ENCODE data around the gene SPTB.
A peak's percentile ranks its signal among the peaks of the same experiment; 100 is the strongest.

SPTB gene

GRCh38 chr14:64736271-64737169 lies 143.2 kb downstream of the SPTB start:
- TF ChIP-seq FOXM1 (IDR thresholded peaks at IDR 0.05; ENCODE audit: borderline replicate concordance, low read depth): peak; percentile 79
- peak; percentile 66; the same call in 1 of the 2 replicates for TF ChIP-seq CEBPB (IDR thresholded peaks at IDR 0.05)
- peak; percentile 73 for TF ChIP-seq ZBTB7A (IDR thresholded peaks at IDR 0.05; ENCODE audit: low read depth)
- TF ChIP-seq CREB1 (IDR thresholded peaks at IDR 0.05; ENCODE audit: low read depth): no peak
- peak; percentile 99 for TF ChIP-seq NFIC (IDR thresholded peaks at IDR 0.05)
- TF ChIP-seq MAX (IDR thresholded peaks at IDR 0.05): peak; percentile 93
- TF ChIP-seq TAF1 (IDR thresholded peaks at IDR 0.05; ENCODE audit: low read depth): no peak
- TF ChIP-seq, protein P1, sequence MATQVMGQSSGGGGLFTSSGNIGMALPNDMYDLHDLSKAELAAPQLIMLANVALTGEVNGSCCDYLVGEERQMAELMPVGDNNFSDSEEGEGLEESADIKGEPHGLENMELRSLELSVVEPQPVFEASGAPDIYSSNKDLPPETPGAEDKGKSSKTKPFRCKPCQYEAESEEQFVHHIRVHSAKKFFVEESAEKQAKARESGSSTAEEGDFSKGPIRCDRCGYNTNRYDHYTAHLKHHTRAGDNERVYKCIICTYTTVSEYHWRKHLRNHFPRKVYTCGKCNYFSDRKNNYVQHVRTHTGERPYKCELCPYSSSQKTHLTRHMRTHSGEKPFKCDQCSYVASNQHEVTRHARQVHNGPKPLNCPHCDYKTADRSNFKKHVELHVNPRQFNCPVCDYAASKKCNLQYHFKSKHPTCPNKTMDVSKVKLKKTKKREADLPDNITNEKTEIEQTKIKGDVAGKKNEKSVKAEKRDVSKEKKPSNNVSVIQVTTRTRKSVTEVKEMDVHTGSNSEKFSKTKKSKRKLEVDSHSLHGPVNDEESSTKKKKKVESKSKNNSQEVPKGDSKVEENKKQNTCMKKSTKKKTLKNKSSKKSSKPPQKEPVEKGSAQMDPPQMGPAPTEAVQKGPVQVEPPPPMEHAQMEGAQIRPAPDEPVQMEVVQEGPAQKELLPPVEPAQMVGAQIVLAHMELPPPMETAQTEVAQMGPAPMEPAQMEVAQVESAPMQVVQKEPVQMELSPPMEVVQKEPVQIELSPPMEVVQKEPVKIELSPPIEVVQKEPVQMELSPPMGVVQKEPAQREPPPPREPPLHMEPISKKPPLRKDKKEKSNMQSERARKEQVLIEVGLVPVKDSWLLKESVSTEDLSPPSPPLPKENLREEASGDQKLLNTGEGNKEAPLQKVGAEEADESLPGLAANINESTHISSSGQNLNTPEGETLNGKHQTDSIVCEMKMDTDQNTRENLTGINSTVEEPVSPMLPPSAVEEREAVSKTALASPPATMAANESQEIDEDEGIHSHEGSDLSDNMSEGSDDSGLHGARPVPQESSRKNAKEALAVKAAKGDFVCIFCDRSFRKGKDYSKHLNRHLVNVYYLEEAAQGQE (IDR thresholded peaks at IDR 0.05; ENCODE audit: low read depth): no peak
- TF ChIP-seq RAD21 (IDR thresholded peaks at IDR 0.05; ENCODE audit: low read depth): peak; percentile 41
- TF ChIP-seq TEAD4 (IDR thresholded peaks at IDR 0.05): peak; percentile 84
- peak; percentile 88 for TF ChIP-seq EGR1 (IDR thresholded peaks at IDR 0.05)
- TF ChIP-seq USF1 (IDR thresholded peaks at IDR 0.05): peak; percentile 41
- peak; percentile 97 for TF ChIP-seq TCF12 (IDR thresholded peaks at IDR 0.05; ENCODE audit: low read depth)
- peak; percentile 65; the same call in 1 of the 2 replicates for TF ChIP-seq YY1 (IDR thresholded peaks at IDR 0.05; ENCODE audit: low read depth)
- TF ChIP-seq EP300 (IDR thresholded peaks at IDR 0.05; ENCODE audit: borderline replicate concordance): peak; percentile 91

DNA sequence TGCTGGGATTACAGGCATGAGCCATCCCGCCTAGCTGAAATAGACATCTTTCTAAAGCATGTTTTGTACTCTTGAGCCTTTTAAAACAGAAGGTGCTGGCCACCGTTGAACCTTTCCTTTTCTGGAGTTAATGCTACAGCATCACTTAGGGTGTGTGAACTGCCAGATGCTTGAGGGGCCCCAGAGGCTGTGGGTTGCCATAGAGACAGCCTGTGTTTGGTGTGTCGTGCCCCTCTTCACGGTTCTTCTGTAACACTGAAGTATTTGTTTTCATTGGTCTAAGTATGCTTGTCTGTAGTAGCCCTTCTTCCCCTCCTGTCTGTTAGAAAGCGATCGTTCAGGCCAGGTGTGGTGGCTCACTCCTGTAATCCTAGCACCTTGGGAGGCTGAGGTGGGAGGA lies 144.7 kb downstream of the SPTB start:
- no peak for TF ChIP-seq CEBPB (IDR thresholded peaks at IDR 0.05)
- TF ChIP-seq EGR1 (IDR thresholded peaks at IDR 0.05): no peak
- no peak for TF ChIP-seq ZBTB7A (IDR thresholded peaks at IDR 0.05; ENCODE audit: low read depth)
- TF ChIP-seq TEAD4 (IDR thresholded peaks at IDR 0.05): no peak
- TF ChIP-seq EP300 (IDR thresholded peaks at IDR 0.05; ENCODE audit: borderline replicate concordance): no peak
- no peak for TF ChIP-seq CREB1 (IDR thresholded peaks at IDR 0.05; ENCODE audit: low read depth)
- no peak for TF ChIP-seq RAD21 (IDR thresholded peaks at IDR 0.05; ENCODE audit: low read depth)
- TF ChIP-seq, protein P1 (IDR thresholded peaks at IDR 0.05; ENCODE audit: low read depth): no peak
- TF ChIP-seq FOXM1 (IDR thresholded peaks at IDR 0.05; ENCODE audit: borderline replicate concordance, low read depth): no peak
- TF ChIP-seq MAX (IDR thresholded peaks at IDR 0.05): no peak
- no peak for TF ChIP-seq USF1 (IDR thresholded peaks at IDR 0.05)
- TF ChIP-seq TAF1 (IDR thresholded peaks at IDR 0.05; ENCODE audit: low read depth): no peak
- TF ChIP-seq TCF12 (IDR thresholded peaks at IDR 0.05; ENCODE audit: low read depth): no peak
- TF ChIP-seq NFIC (IDR thresholded peaks at IDR 0.05): no peak
- no peak for TF ChIP-seq YY1 (IDR thresholded peaks at IDR 0.05; ENCODE audit: low read depth)

DNA sequence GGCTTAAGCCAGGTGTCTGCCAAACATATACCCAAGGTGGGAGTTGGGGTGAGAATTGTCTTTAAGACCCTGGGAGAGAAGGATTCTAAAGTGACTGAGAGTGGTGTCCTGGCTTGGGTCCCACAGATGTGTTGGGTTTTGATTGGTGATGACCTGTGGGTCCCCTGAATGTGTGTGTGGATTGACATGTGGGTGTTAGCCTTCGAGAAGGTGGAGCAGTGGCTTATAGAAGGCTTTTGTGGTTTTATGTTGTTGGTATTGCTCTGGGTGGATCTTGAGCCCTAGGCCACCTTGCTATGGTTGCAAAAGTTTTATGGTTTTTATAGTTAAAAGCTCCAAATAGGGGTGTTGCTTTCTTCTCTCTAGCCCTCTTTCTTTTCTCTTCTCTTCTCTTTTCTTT lies 145.8 kb downstream of the SPTB start:
- no peak for TF ChIP-seq CREB1 (IDR thresholded peaks at IDR 0.05; ENCODE audit: low read depth)
- no peak for TF ChIP-seq EGR1 (IDR thresholded peaks at IDR 0.05)
- no peak for TF ChIP-seq FOXM1 (IDR thresholded peaks at IDR 0.05; ENCODE audit: borderline replicate concordance, low read depth)
- no peak for TF ChIP-seq USF1 (IDR thresholded peaks at IDR 0.05)
- no peak for TF ChIP-seq NFIC (IDR thresholded peaks at IDR 0.05)
- no peak for TF ChIP-seq RAD21 (IDR thresholded peaks at IDR 0.05; ENCODE audit: low read depth)
- TF ChIP-seq EP300 (IDR thresholded peaks at IDR 0.05; ENCODE audit: borderline replicate concordance): no peak
- TF ChIP-seq, protein P1 (IDR thresholded peaks at IDR 0.05; ENCODE audit: low read depth): no peak
- no peak for TF ChIP-seq TEAD4 (IDR thresholded peaks at IDR 0.05)
- no peak for TF ChIP-seq YY1 (IDR thresholded peaks at IDR 0.05; ENCODE audit: low read depth)
- no peak for TF ChIP-seq TAF1 (IDR thresholded peaks at IDR 0.05; ENCODE audit: low read depth)

All from Ishikawa (cell line).